Immature natural killer cell (primary cell): ENCODE data around the gene CHST11. TPM values are rescaled to one million over a fixed set of nuclear protein-coding genes. Genes with fewer than 3 reads are reported as not detected.

ENCODE experiments used
- DNase-seq, 3 donors: peaks; one replicate each; pipeline ENCODE4 v3.0.0; 2022; ENCODE audit warnings: mixed read lengths in 1 of 3
- H3K27ac Mint-ChIP-seq, 6 donors: one replicate each; pipeline ENCODE4 v1.8.0; 2020; ENCODE audit warnings: mixed read lengths in 6 of 6, mild to moderate bottlenecking in 5 of 6, inconsistent platforms in 4 of 6, moderate library complexity in 3 of 6
- H3K27me3 Mint-ChIP-seq, 3 donors: one replicate each; pipeline ENCODE4 v1.8.0; 2020 to 2021; ENCODE audit warnings: low read depth in 3 of 3, mild to moderate bottlenecking in 3 of 3, mixed read lengths in 3 of 3, moderate library complexity in 3 of 3, inconsistent platforms in 1 of 3
- H3K36me3 Mint-ChIP-seq, 3 donors: one replicate each; pipeline ENCODE4 v1.8.0; 2020; ENCODE audit warnings: mixed read lengths in 3 of 3, inconsistent platforms in 2 of 3, mild to moderate bottlenecking in 2 of 3
- H3K4me1 Mint-ChIP-seq, 2 donors: one replicate each; pipeline ENCODE4 v1.8.0; 2020; ENCODE audit warnings: inconsistent platforms in 2 of 2, mild to moderate bottlenecking in 2 of 2, mixed read lengths in 2 of 2, moderate library complexity in 1 of 2
- H3K4me3 Mint-ChIP-seq, 5 donors: one replicate each; pipeline ENCODE4 v1.8.0; 2020; ENCODE audit warnings: mild to moderate bottlenecking in 5 of 5, mixed read lengths in 5 of 5, inconsistent platforms in 3 of 5, moderate library complexity in 3 of 5
- H3K9me3 Mint-ChIP-seq, 6 donors: one replicate each; pipeline ENCODE4 v1.8.0; 2020; ENCODE audit warnings: mild to moderate bottlenecking in 6 of 6, mixed read lengths in 6 of 6, inconsistent platforms in 4 of 6, moderate library complexity in 3 of 6
- polyA plus RNA-seq, 3 donors: library from polyadenylated mRNA; unstranded; fragments of 300-500 nt; fragmentation: Illumina TruSeq; gene quantifications; one replicate each; pipeline ENCODE4 v1.2.3, GENCODE V29; 2021

Gene CHST11
- polyA plus RNA-seq, 3 donors from 2014 or later = 42.5 to 90.1 (median 78.4) TPM

DNA sequence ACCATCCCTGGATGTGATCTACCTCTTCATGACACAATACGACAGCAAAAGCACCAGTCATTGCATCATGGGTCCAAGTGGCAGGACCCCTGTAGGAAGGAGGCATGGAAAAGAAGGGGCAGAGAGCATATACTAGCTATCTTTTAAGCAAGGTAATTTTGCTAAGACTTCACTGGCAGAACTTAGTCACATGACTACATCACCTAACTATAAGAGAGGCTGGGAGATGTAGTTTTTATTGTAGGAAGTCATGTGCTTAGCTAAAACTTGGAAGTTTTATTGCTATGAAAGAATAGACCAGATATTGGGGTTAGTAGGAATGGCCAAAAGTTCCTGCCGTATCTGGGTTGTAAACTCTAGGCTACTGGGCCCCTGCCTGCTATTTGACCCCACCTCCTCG lies 18.6 kb upstream of the CHST11 start:
- H3K4me3 Mint-ChIP-seq = no peak overlapping the region
- H3K9me3 Mint-ChIP-seq = no peaks in the 10 kb centered on the region
- no peak for DNase-seq
- peaks cover 0 to 12% (median 4%) of the 10 kb centered on the region in 3 donors for H3K27me3 Mint-ChIP-seq
- no peak overlapping the region for H3K27ac Mint-ChIP-seq
- H3K4me1 Mint-ChIP-seq = peaks cover 4 to 7% of the 10 kb centered on the region in 2 donors
- peaks cover 0 to 7% (median 0%) of the 10 kb centered on the region in 3 donors for H3K36me3 Mint-ChIP-seq

- peaks cover 4 to 7% of the 10 kb centered on the region in 2 donors for H3K4me1 Mint-ChIP-seq
- H3K27ac Mint-ChIP-seq = no peak overlapping the region
- H3K4me3 Mint-ChIP-seq = no peak overlapping the region
- no peak for DNase-seq
- H3K9me3 Mint-ChIP-seq = no peaks in the 10 kb centered on the region
- peaks cover 0 to 12% (median 4%) of the 10 kb centered on the region in 3 donors for H3K27me3 Mint-ChIP-seq
- peaks cover 0 to 7% (median 0%) of the 10 kb centered on the region in 3 donors for H3K36me3 Mint-ChIP-seq
These were observed 17.6 kb upstream of the CHST11 start for GRCh38 chr12:104439137-104439536.

DNA sequence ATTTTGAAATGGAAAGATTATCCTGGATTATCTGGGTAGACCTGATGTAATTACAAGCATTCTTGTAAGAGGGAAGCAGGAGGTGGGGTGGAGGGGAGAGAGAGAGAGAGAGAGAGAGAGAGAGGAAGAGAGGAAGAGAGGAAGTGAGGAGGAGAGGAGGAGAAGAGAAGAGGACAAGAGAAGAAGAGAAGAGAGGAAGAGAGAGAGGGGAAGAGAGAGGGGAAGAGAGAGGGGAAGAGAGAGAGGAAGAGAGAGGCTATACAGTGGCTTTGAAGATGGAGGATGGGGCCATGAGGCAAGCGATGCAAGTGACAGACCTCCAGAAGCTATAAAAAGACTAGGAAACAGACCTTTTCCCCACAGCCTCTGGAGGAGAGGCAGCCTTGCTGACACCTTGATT lies 13.7 kb upstream of the CHST11 start:
- Mint-ChIP-seq H3K27ac (no peak overlapping the region), H3K9me3 (no peaks in the 10 kb centered on the region), H3K27me3 (peaks cover 1 to 5% (median 4%) of the 10 kb centered on the region in 3 donors), H3K36me3 (no peaks in the 10 kb centered on the region), H3K4me1 (peaks cover 0 to under 1% of the 10 kb centered on the region in 2 donors), H3K4me3 (no peak overlapping the region)
- no peak for DNase-seq

DNA sequence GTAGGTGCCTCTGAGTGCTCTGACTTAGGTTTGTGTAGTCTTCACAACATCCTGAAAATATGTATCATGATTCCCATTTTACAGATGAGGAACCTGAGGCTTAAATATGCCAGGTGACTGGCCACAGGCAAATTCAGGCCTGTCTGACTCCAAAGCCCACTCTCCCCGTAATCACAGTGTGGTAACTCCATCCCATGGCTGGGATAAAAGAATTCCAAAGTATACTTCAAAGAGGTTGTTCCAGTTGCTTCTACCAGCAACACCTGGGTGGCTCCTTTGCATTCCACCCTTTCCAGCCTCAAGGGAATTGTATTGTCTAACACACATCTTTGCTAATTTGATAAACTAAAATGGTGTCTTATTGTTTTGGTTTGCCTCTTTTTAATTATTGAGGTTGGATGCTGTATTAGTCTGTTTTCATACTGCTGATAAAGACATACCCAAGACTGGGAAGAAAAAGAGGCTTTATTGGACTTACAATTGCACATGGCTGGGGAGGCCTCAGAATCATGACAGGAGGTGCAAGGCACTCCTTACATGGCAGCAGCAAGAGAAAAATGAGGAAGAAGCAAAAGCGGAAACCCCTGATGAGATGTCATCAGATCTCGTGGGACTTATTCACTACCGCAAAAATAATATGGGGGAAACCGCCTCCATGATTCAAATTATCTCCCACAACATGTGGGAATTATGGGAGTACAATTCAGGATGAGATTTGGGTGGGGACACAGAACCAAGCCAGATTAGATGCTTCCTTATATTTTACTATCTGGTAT lies 9.9 kb upstream of the CHST11 start:
- H3K9me3 Mint-ChIP-seq = no peaks in the 10 kb centered on the region
- H3K27me3 Mint-ChIP-seq = peaks cover 0 to 3% (median under 1%) of the 10 kb centered on the region in 3 donors
- no peak overlapping the region for H3K27ac Mint-ChIP-seq
- no peaks in the 10 kb centered on the region for H3K4me1 Mint-ChIP-seq
- no peak overlapping the region for H3K4me3 Mint-ChIP-seq
- DNase-seq = no peak
- H3K36me3 Mint-ChIP-seq = no peaks in the 10 kb centered on the region

GRCh38 chr12:104448031-104448430 lies 8.7 kb upstream of the CHST11 start:
- Mint-ChIP-seq H3K9me3 (no peaks in the 10 kb centered on the region), H3K27ac (no peak overlapping the region), H3K27me3 (peaks cover 0 to 3% (median 0%) of the 10 kb centered on the region in 3 donors), H3K4me3 (no peak overlapping the region), H3K4me1 (no peaks in the 10 kb centered on the region), H3K36me3 (no peaks in the 10 kb centered on the region)
- no peak for DNase-seq

DNA sequence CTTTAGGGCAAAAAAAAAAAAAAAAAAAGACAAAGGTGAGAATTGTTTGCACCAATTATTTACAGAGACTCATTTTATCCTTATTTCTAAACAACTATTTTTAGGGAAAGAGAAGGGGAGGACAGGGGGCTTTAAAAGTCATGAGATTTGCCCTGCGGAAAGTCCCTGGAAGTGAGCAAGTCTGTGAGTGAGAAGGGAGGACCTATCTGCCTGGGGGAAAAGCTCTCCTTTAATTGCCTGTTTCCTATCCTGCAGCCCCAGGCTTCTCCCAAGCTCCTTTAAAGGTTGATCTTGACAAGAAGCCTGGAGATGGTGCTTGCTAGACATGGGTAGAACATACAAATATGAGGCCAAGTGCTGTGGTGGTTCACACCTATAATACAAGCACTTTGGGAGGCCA lies 8.3 kb upstream of the CHST11 start:
- no peak for DNase-seq
- Mint-ChIP-seq H3K4me3 (no peak overlapping the region), H3K27me3 (peaks cover 0 to 3% (median 0%) of the 10 kb centered on the region in 3 donors)

DNA sequence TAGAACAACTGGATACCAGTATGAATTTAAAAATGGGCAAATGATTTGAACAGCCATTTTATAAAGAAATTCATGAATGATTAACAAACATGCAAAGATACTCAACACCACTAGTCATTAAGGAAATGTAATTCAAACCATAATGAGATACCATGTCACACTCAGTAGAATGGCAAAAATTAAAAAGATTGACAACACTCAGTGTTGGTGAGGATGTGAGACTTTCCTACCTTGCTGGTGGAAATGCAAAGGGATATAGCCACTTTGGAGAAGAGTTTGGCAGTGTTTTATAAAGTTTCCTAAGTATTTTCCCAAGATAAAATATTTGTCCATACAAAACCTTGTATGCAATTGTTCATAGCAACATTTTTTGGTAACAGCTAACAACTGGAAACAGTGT lies 6.0 kb upstream of the CHST11 start:
- H3K36me3 Mint-ChIP-seq = no peaks in the 10 kb centered on the region
- H3K9me3 Mint-ChIP-seq = no peaks in the 10 kb centered on the region
- no peak overlapping the region for H3K27ac Mint-ChIP-seq
- no peak overlapping the region for H3K4me3 Mint-ChIP-seq
- peaks cover 0 to 5% (median 0%) of the 10 kb centered on the region in 3 donors for H3K27me3 Mint-ChIP-seq
- no peak for DNase-seq
- peaks cover 3 to 5% of the 10 kb centered on the region in 2 donors for H3K4me1 Mint-ChIP-seq

More for the DNA sequence above, 8.3 kb upstream of the CHST11 start:
- no peaks in the 10 kb centered on the region for H3K4me1 Mint-ChIP-seq
- H3K27ac Mint-ChIP-seq = no peak overlapping the region
- H3K9me3 Mint-ChIP-seq = no peaks in the 10 kb centered on the region
- H3K36me3 Mint-ChIP-seq = no peaks in the 10 kb centered on the region

GRCh38 chr12:104452087-104452486 lies 4.7 kb upstream of the CHST11 start:
- Mint-ChIP-seq H3K9me3 (no peaks in the 10 kb centered on the region), H3K4me1 (peaks cover 10 to 15% of the 10 kb centered on the region in 2 donors), H3K27me3 (peaks cover 0 to 5% (median 4%) of the 10 kb centered on the region in 3 donors), H3K27ac (peak overlapping the region in 1 of 6 donors; percentile 47), H3K36me3 (no peaks in the 10 kb centered on the region), H3K4me3 (no peak overlapping the region)
- no peak for DNase-seq

- DNase-seq = no peak
- H3K4me3 Mint-ChIP-seq = no peak overlapping the region
- H3K36me3 Mint-ChIP-seq = no peaks in the 10 kb centered on the region
- no peak overlapping the region for H3K27ac Mint-ChIP-seq
- H3K27me3 Mint-ChIP-seq = peaks cover 0 to 10% (median 5%) of the 10 kb centered on the region in 3 donors
- no peaks in the 10 kb centered on the region for H3K9me3 Mint-ChIP-seq
- peaks cover 10 to 15% of the 10 kb centered on the region in 2 donors for H3K4me1 Mint-ChIP-seq
These were observed 3.6 kb upstream of the CHST11 start for GRCh38 chr12:104453133-104453532.

DNA sequence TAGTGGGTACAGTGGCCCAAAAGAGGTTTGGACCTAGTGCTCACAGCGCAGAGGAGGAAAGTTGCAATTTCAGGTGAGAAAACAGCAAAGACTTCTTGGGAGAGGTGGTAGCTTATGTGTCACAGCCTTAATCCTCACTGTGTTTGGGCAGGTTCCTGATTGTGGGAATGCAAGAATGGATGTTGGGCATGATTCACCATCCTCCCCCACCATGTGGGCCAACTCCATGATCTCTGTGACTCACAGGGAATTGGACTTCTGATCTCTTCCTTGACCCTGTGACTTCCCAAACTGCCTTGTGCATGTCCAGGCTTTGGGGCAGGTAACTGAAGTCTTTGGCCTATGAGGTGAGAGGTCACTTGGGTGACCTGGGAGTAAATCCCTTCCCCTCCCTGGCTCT lies 1.8 kb upstream of the CHST11 start:
- no peak for DNase-seq
- no peaks in the 10 kb centered on the region for H3K36me3 Mint-ChIP-seq

DNA sequence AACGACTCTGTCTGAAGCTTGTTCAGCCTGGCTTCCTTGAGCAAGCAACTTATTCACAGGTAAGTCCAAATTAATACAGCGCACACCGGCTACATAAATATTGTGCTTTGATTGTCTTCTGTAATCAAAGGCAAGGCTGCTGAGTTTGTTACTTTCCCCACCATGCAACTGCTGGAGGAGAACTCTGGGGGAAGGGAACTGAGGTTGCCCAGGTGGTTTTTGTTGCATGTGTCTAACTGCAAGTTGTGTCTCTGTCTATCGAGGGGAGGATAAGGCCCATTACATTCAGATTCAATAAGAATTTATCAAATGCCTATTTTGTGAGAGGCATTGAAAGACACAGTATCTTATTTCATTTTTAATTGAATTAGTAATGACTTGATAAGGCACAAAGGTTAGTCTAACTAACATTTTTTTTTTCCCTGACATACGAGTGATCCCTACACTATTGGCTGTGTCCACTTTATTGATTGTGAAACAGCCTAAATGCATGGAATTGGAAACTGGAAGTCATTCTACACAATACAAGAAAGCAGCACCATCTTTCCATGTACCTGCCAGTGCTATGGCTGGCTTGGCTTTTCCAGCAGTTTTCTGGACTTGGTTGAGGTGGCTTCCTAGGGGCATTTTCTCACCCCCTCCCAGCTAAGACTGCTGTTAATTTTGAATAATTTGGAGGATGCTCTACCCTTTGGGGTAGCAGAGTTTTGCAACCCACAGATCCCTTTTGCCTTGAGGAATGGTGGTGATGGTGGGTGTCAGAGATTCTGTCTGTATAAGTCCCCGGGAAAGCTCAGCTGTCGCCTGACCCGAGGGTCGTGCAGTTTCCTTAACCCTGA lies 951 bp upstream of the CHST11 start:
- Mint-ChIP-seq H3K4me1 (peaks cover 30 to 37% of the 10 kb centered on the region in 2 donors), H3K36me3 (no peaks in the 10 kb centered on the region), H3K4me3 (peak overlapping the region; percentile 94 to 99 (median 99)), H3K27me3 (peaks cover 2 to 17% (median 6%) of the 10 kb centered on the region in 3 donors), H3K9me3 (no peaks in the 10 kb centered on the region), H3K27ac (peak overlapping the region; percentile 74 to 93 (median 90))
- DNase-seq = no peak

More for the DNA sequence above, 1.8 kb upstream of the CHST11 start:
- H3K27ac Mint-ChIP-seq = peak overlapping the region in 3 of 6 donors; percentile 15 to 91 (median 56)
- H3K27me3 Mint-ChIP-seq = peaks cover 2 to 17% (median 6%) of the 10 kb centered on the region in 3 donors
- peak overlapping the region in 4 of 5 donors; percentile 94 to 99 (median 96) for H3K4me3 Mint-ChIP-seq
- H3K4me1 Mint-ChIP-seq = peaks cover 22 to 29% of the 10 kb centered on the region in 2 donors
- H3K9me3 Mint-ChIP-seq = no peaks in the 10 kb centered on the region

DNA sequence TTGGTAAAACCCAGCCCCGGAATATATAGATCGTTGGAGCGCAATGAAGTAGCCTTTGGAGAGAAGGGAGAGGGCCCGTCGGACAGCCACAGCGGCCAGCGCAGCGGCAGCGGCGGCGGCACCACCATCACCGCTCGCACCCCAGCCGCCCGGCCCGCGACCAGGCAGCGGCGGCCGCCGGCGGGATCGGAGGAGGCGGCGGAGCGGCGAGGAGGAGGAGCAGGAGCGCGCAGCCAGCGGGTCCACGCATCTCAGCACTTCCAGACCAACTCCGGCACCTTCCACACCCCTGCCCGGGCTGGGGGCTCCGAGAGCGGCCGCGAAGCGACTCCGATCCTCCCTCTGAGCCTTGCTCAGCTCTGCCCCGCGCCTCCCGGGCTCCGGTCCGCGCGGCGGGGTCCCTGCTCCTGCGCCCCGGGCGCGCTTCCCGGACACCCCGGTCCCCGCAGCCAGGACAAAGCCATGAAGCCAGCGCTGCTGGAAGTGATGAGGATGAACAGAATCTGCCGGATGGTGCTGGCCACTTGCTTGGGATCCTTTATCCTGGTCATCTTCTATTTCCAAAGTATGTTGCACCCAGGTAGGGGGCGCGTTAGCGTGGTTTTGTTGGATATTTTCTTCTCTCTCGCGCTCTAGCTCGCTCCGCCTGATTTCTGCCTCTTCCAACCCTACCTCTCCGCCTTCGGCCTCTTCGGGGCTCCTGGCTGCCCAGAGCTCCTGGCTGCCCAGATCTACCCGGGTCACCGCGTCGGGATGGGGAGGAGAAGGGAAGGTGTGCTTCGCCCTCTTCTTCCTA lies 400 bp downstream of the CHST11 start:
- no peaks in the 10 kb centered on the region for H3K36me3 Mint-ChIP-seq
- DNase-seq = peak; percentile 47 to 49 (median 48)
- H3K27me3 Mint-ChIP-seq = peaks cover 2 to 17% (median 6%) of the 10 kb centered on the region in 3 donors
- H3K9me3 Mint-ChIP-seq = no peaks in the 10 kb centered on the region
- H3K4me1 Mint-ChIP-seq = peaks cover 42 to 50% of the 10 kb centered on the region in 2 donors
- H3K4me3 Mint-ChIP-seq = peak overlapping the region; percentile 94 to 99 (median 99)
- peak overlapping the region; percentile 91 to 99 (median 94) for H3K27ac Mint-ChIP-seq
